ENCODE data around the gene DUSP22. TPM values are rescaled to one million over a fixed set of nuclear protein-coding genes. Genes with fewer than 3 reads are reported as not detected.

The DUSP22 gene
- total and polyA plus RNA-seq, 2 of the 8 experiments (the other 6 are each of a cell fraction or from before 2014, with no cell fraction given), result 15.5 to 32.4 TPM

DNA sequence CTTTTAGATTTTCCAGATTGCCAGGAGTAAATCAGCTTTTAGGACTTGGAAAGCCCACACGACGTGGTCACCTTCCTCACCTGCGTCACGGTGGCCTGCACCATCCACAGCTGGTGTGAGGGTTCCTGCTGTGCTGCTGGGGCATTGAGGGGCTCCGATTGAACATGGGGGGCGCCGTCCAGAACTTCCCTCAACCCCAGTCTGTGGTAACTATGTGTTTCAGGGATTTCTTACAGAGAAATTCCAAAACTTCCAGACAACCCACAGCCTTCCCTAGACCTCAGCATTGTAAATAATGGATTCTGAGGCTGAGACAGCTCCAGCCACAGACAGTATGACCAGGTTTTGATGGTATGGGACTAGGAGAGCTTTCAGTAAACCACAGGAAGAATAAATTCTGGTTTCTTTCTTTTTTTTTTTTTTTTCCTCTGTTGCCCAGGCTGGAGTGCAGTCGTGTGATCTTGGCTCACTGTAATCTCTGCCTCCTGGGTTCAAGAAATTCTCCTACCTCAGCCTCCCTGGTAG is 52.6 kb downstream of the DUSP22 start:
- no peak for TF ChIP-seq JUN (IDR thresholded peaks at IDR 0.05; ENCODE audit: low read depth, low read length)
- TF ChIP-seq FOSL1 (IDR thresholded peaks at IDR 0.05; ENCODE audit: insufficient read depth, low read depth, low read length), result no peak
- no peak for TF ChIP-seq TCF12 (IDR thresholded peaks at IDR 0.05; ENCODE audit: low read depth, low read length)
- TF ChIP-seq, protein P1, sequence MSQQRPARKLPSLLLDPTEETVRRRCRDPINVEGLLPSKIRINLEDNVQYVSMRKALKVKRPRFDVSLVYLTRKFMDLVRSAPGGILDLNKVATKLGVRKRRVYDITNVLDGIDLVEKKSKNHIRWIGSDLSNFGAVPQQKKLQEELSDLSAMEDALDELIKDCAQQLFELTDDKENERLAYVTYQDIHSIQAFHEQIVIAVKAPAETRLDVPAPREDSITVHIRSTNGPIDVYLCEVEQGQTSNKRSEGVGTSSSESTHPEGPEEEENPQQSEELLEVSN (IDR thresholded peaks at IDR 0.05), result no peak
- TF ChIP-seq ASH2L (IDR thresholded peaks at IDR 0.05; ENCODE audit: low read length), result no peak
- TF ChIP-seq, protein P2, sequence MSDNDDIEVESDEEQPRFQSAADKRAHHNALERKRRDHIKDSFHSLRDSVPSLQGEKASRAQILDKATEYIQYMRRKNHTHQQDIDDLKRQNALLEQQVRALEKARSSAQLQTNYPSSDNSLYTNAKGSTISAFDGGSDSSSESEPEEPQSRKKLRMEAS (IDR thresholded peaks at IDR 0.05), result no peak
- H2AK5ac ChIP-seq (ENCODE audit: low read depth, low read length), result no peak overlapping the region
- no peak overlapping the region for H3K18ac ChIP-seq (ENCODE audit: extremely low read depth, low read length)
- no peaks in the 10 kb centered on the region; a peak in 2 of 7 replicates for H3K27me3 ChIP-seq (replicated peaks in 1 of 4; ENCODE audit: control insufficient read depth in 3 of 4, extremely low read depth in 1 of 4, insufficient read depth in 3 of 4, low read length in 3 of 4)
- no peak overlapping the region for H2AFZ ChIP-seq (ENCODE audit: low read length)
- no peak overlapping the region for H3K9ac ChIP-seq (replicated peaks in 1 of 4; ENCODE audit: extremely low read depth in 1 of 4, low read depth in 3 of 4, low read length in 3 of 4)
- peaks cover 50 to 83% of the 10 kb centered on the region in 2 experiments for H3K9me3 ChIP-seq (ENCODE audit: insufficient read depth in 2 of 2, low read depth in 1 of 2, low read length in 1 of 2)
- no peak overlapping the region for H4K91ac ChIP-seq (replicated peaks; ENCODE audit: insufficient read length, low read length)
- H3K56ac ChIP-seq (replicated peaks; ENCODE audit: insufficient read length, low read depth, low read length), result no peak overlapping the region
- H3K4me3 ChIP-seq (ENCODE audit: extremely low read depth in 1 of 4, insufficient read depth in 2 of 4, low read depth in 3 of 4, low read length in 4 of 4), result no peak overlapping the region
- DNase-seq (ENCODE audit: low read depth in 1 of 2, low spot score in 2 of 2) (no peak), FAIRE-seq (no peak)
- peaks cover 0 to 4% of the 10 kb centered on the region in 2 experiments for H4K20me1 ChIP-seq (replicated peaks in 1 of 2; ENCODE audit: control insufficient read depth in 1 of 2, insufficient read depth in 2 of 2, low read length in 2 of 2)
- H3K23ac ChIP-seq (ENCODE audit: insufficient read length), result no peak overlapping the region
- POLR2A ChIA-PET (ENCODE audit: partially characterized antibody), result interaction anchor here (0.9 kb wide), 1 partner anchor 13 kb away, joined by 3 read pairs; no protein-coding TSS in a partner anchor
- no peak overlapping the region for H3K14ac ChIP-seq (ENCODE audit: insufficient read length)
- no peak overlapping the region for H2BK5ac ChIP-seq (ENCODE audit: low read depth, low read length)
- no peaks in the 10 kb centered on the region for H3K79me2 ChIP-seq (ENCODE audit: control insufficient read depth in 1 of 2, insufficient read depth in 2 of 2, low read length in 2 of 2)
- CTCF ChIA-PET (ENCODE audit: partially characterized antibody), result interaction anchor here (0.6 to 1.2 kb wide), 2 partner anchors 11 to 17 kb away, joined by 3 to 4 read pairs; no protein-coding TSS in a partner anchor
- 83% methylated on average over 7 of the region's 8 CpGs; no CpG with 5 or more reads in 1 of the 2 experiments for WGBS, 2 experiments (ENCODE audit: extremely low coverage in 1 of 2, insufficient coverage in 1 of 2, insufficient read length in 1 of 2, insufficient replicate concordance in 2 of 2, low coverage in 1 of 2, low lambda C conversion rate in 2 of 2, missing lambda C conversion rate in 1 of 2)
- no peaks in the 10 kb centered on the region; the same call in 1 of the 2 replicates for H3K23me2 ChIP-seq (ENCODE audit: low read depth, low read length)
- no peak overlapping the region for H2BK120ac ChIP-seq (replicated peaks; ENCODE audit: low read depth, low read length)
- H2BK12ac ChIP-seq (ENCODE audit: low read depth, low read length), result no peak overlapping the region
- no peak overlapping the region for H3K27ac ChIP-seq (ENCODE audit: low read depth, low read length)
- no peak overlapping the region for H2BK15ac ChIP-seq (ENCODE audit: low read length)
- no peak overlapping the region for H3K4ac ChIP-seq (replicated peaks; ENCODE audit: insufficient read length, low read depth, low read length)
- H3K4me1 ChIP-seq (replicated peaks in 1 of 4; ENCODE audit: control insufficient read depth in 3 of 4, insufficient read depth in 4 of 4, low read length in 3 of 4), result no peaks in the 10 kb centered on the region
- no peak overlapping the region for H3K4me2 ChIP-seq (ENCODE audit: insufficient read depth in 1 of 2, low read depth in 2 of 2, low read length in 2 of 2)
- no peaks in the 10 kb centered on the region; a peak in 1 of 8 replicates for H3K36me3 ChIP-seq (ENCODE audit: control insufficient read depth in 2 of 4, insufficient read depth in 4 of 4, low read length in 3 of 4)
- H3K79me1 ChIP-seq (ENCODE audit: low read depth, low read length), result peaks cover 3% of the 10 kb centered on the region; the same call in 1 of the 2 replicates
- no peak overlapping the region for H4K5ac ChIP-seq (ENCODE audit: insufficient read length, low read depth, low read length)
- H4K8ac ChIP-seq (ENCODE audit: extremely low read depth, insufficient read depth, low read length), result no peak overlapping the region
- H2BK20ac ChIP-seq (ENCODE audit: low read length), result no peak overlapping the region
